ENCODE measurements around the gene IL37. TPM values are rescaled to one million over a fixed set of nuclear protein-coding genes. Genes with fewer than 3 reads are reported as not detected.
"Not testable (repeated sequence)": the region's sequence is repeated elsewhere in the genome, so short reads cannot be mapped to it uniquely, and the experiment has no call there.

Gene IL37
- total and polyA plus RNA-seq, 2 of the 13 experiments (the other 11 are each of a cell fraction or from before 2014, with no cell fraction given), result not detected

- TF ChIP-seq MAFK (conservative IDR thresholded peaks at IDR 0.05 in 1 of 2, IDR thresholded peaks at IDR 0.05 in 1 of 2; ENCODE audit: low read length in 2 of 2), result peak in 1 of 2 experiments; percentile 33; a peak in 2 of 4 replicates
- in situ Hi-C loops (cut with HindIII; ENCODE audit: extremely low pct_ligation_motif_present, low pct_unique_long_range_greater_than_20kb); DNase-seq (ENCODE audit: low spot score); intact Hi-C loops (cut with micrococcal nuclease; ENCODE audit: unreplicated experiment); ATAC-seq; H3K4me2 ChIP-seq (ENCODE audit: low read depth, low read length); H2AFZ ChIP-seq (ENCODE audit: low read length); BruUV-seq (replicated peaks); H3K79me2 ChIP-seq (ENCODE audit: insufficient read depth, low read length); H4K20me1 ChIP-seq (ENCODE audit: insufficient read depth, low read length); H3K4me3 ChIP-seq (replicated peaks in 1 of 3; ENCODE audit: insufficient read depth in 1 of 3, low read depth in 2 of 3, low read length in 3 of 3); H3K36me3 ChIP-seq (replicated peaks in 1 of 2; ENCODE audit: control insufficient read depth in 1 of 2, insufficient read depth in 2 of 2, low read length in 2 of 2); POLR2A ChIA-PET; H3K9me3 ChIP-seq (ENCODE audit: low read length); H3K27ac ChIP-seq (ENCODE audit: extremely low read length, insufficient read depth, low read length); CTCF ChIA-PET (ENCODE audit: low intra/inter-chr PET ratio, low total read pairs); H3K9ac ChIP-seq (ENCODE audit: insufficient read depth, low read depth, low read length); FAIRE-seq: not testable (repeated sequence)
- 15% methylated on average over 2 of the region's 2 CpGs for WGBS (ENCODE audit: low lambda C conversion rate)
- Histone ChIP-seq H3K27me3 (ENCODE audit: control insufficient read depth in 1 of 2, insufficient read depth in 2 of 2, low read length in 2 of 2) (peaks cover 0 to 18% of the 10 kb centered on the region in 2 experiments; a peak in 2 of 5 replicates), H3K4me1 (ENCODE audit: insufficient read depth, low read length) (peaks cover 16% of the 10 kb centered on the region)
These were observed 2.4 kb upstream of the IL37 start for GRCh38 chr2:112908559-112908958.

DNA sequence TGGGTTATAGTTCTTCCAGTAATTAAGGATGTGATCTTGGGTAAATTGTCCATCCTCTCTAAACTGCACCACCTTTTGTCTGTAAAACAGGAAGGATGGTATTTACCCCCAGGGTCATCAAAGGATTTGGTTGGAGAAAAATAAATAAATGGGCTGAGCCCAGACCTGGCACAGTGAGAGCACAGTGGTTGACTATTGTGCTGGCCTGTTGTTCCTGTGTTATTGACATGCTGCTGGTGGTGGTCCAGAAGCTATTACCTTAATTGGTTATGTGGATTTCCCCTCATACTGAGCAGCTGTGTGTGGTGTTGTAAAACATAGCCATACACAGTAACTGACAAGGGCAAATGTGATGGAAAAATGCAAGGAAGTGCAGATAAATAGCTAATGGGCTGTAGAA lies 746 bp upstream of the IL37 start:
- no peak for FAIRE-seq
- POLR2A ChIA-PET, result no interaction called here
- TF ChIP-seq CTCF (CRISPR knock-in tag; IDR thresholded peaks at IDR 0.05) (0 out of 2 replicates have a peak, but pooled peaks have one; percentile 6), SIX1 (CRISPR knock-in tag; IDR thresholded peaks at IDR 0.05; ENCODE audit: borderline replicate concordance) (no peak), EP300 (IDR thresholded peaks at IDR 0.05; ENCODE audit: low read depth in 2 of 2, low read length in 2 of 2) (peak in 1 of 2 experiments; percentile 29; a peak in 1 of 4 replicates), EP300 (CRISPR knock-in tag; IDR thresholded peaks at IDR 0.05; ENCODE audit: borderline replicate concordance) (no peak), ZNF878 (CRISPR knock-in tag; IDR thresholded peaks at IDR 0.05) (0 out of 2 replicates have a peak, but pooled peaks have one; percentile 33), ESRRA (CRISPR knock-in tag; IDR thresholded peaks at IDR 0.05; ENCODE audit: low read depth) (no peak), HMGA1 (CRISPR knock-in tag; conservative IDR thresholded peaks at IDR 0.05) (no peak), ZNF589 (CRISPR knock-in tag; conservative IDR thresholded peaks at IDR 0.05) (no peak), ZNF337 (CRISPR knock-in tag; IDR thresholded peaks at IDR 0.05; ENCODE audit: borderline replicate concordance, low read depth) (no peak), TBX2 (CRISPR knock-in tag; IDR thresholded peaks at IDR 0.05; ENCODE audit: borderline replicate concordance) (peak; percentile 73; the same call in 1 of the 2 replicates), ZNF121 (CRISPR knock-in tag; IDR thresholded peaks at IDR 0.05) (no peak), ZNF264 (CRISPR knock-in tag; IDR thresholded peaks at IDR 0.05) (no peak), MAZ (IDR thresholded peaks at IDR 0.05; ENCODE audit: borderline replicate concordance, low read depth, low read length) (no peak), MAZ (CRISPR knock-in tag; IDR thresholded peaks at IDR 0.05; ENCODE audit: low read depth) (no peak), TCF7 (IDR thresholded peaks at IDR 0.05; ENCODE audit: low read depth) (peak; percentile 63; the same call in 1 of the 2 replicates), ZNF451 (CRISPR knock-in tag; IDR thresholded peaks at IDR 0.05) (no peak)
- TF ChIP-seq, protein P1, sequence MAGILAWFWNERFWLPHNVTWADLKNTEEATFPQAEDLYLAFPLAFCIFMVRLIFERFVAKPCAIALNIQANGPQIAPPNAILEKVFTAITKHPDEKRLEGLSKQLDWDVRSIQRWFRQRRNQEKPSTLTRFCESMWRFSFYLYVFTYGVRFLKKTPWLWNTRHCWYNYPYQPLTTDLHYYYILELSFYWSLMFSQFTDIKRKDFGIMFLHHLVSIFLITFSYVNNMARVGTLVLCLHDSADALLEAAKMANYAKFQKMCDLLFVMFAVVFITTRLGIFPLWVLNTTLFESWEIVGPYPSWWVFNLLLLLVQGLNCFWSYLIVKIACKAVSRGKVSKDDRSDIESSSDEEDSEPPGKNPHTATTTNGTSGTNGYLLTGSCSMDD (CRISPR knock-in tag; IDR thresholded peaks at IDR 0.05), result no peak

More for the DNA sequence above, 746 bp upstream of the IL37 start:
- Histone ChIP-seq H3K4me3 (replicated peaks in 1 of 3; ENCODE audit: insufficient read depth in 1 of 3, low read depth in 2 of 3, low read length in 3 of 3) (no peak overlapping the region), H3K36me3 (replicated peaks in 1 of 2; ENCODE audit: control insufficient read depth in 1 of 2, insufficient read depth in 2 of 2, low read length in 2 of 2) (no peaks in the 10 kb centered on the region), H3K9me3 (ENCODE audit: low read length) (no peaks in the 10 kb centered on the region), H3K79me2 (ENCODE audit: insufficient read depth, low read length) (no peaks in the 10 kb centered on the region), H3K4me2 (ENCODE audit: low read depth, low read length) (no peak overlapping the region), H3K4me1 (ENCODE audit: insufficient read depth, low read length) (peaks cover 16% of the 10 kb centered on the region), H4K20me1 (ENCODE audit: insufficient read depth, low read length) (no peaks in the 10 kb centered on the region), H3K9ac (ENCODE audit: insufficient read depth, low read depth, low read length) (no peak overlapping the region), H3K27me3 (ENCODE audit: control insufficient read depth in 1 of 2, insufficient read depth in 2 of 2, low read length in 2 of 2) (peaks cover 0 to 25% of the 10 kb centered on the region in 2 experiments; a peak in 2 of 5 replicates), H2AFZ (ENCODE audit: low read length) (no peak overlapping the region), H3K27ac (ENCODE audit: extremely low read length, insufficient read depth, low read length) (no peak overlapping the region)
- peak; percentile 19 for DNase-seq (ENCODE audit: low spot score)
- CTCF ChIA-PET (ENCODE audit: low intra/inter-chr PET ratio, low total read pairs), result no interaction called here
- in situ Hi-C loops (cut with HindIII; ENCODE audit: extremely low pct_ligation_motif_present, low pct_unique_long_range_greater_than_20kb), result no loop called here
- ATAC-seq, result peak; percentile 70
- intact Hi-C loops (cut with micrococcal nuclease; ENCODE audit: unreplicated experiment), result no loop called here
- BruUV-seq (replicated peaks), result no TSS peak

Measured in HepG2 (cell line).